Measurements from ENCODE around the gene ARHGEF28.

ARHGEF28 gene

GRCh38 chr5:73947906-73948640 lies 322.1 kb downstream of the ARHGEF28 start:
- DNase-seq, result no peak
- H4K20me1 ChIP-seq (ENCODE audit: insufficient read depth, low read length), result no peaks in the 10 kb centered on the region
- H3K4me2 ChIP-seq (ENCODE audit: low read depth, low read length), result no peak overlapping the region

GRCh38 chr5:73948720-73949119 lies 322.7 kb downstream of the ARHGEF28 start:
- no peak for TF ChIP-seq EZH2phosphoT487 (IDR thresholded peaks at IDR 0.05; ENCODE audit: low read length)
- no peak for TF ChIP-seq EZH2 (optimal IDR thresholded peaks at IDR 0.05; ENCODE audit: low read depth, low read length)
- no peak for TF ChIP-seq CTCF (IDR thresholded peaks at IDR 0.05; ENCODE audit: low read length)
- H3K4me2 ChIP-seq (ENCODE audit: low read depth, low read length), result no peak overlapping the region
- H3K4me3 ChIP-seq (ENCODE audit: low read length), result no peak overlapping the region

More at GRCh38 chr5:73947906-73948640, 322.1 kb downstream of the ARHGEF28 start:
- H3K79me2 ChIP-seq (ENCODE audit: low read length), result no peaks in the 10 kb centered on the region
- H3K9ac ChIP-seq (ENCODE audit: low read length), result no peak overlapping the region
- no peak for TF ChIP-seq CTCF (IDR thresholded peaks at IDR 0.05; ENCODE audit: low read length)
- TF ChIP-seq EZH2 (optimal IDR thresholded peaks at IDR 0.05; ENCODE audit: low read depth, low read length), result no peak
- TF ChIP-seq EZH2phosphoT487 (IDR thresholded peaks at IDR 0.05; ENCODE audit: low read length), result no peak
- H3F3A ChIP-seq (ENCODE audit: insufficient read depth, low read length), result no peaks in the 10 kb centered on the region
- no peak overlapping the region for H3K27ac ChIP-seq (ENCODE audit: low read length)
- H2AFZ ChIP-seq (ENCODE audit: low read length), result no peak overlapping the region
- H3K36me3 ChIP-seq (replicated peaks; ENCODE audit: insufficient read depth, low read length), result no peaks in the 10 kb centered on the region
- H3K4me1 ChIP-seq (ENCODE audit: low read length), result no peaks in the 10 kb centered on the region
- no peaks in the 10 kb centered on the region for H3K9me2 ChIP-seq (replicated peaks; ENCODE audit: insufficient read depth, low read length)
- H3K27me3 ChIP-seq (replicated peaks; ENCODE audit: insufficient read depth, low read length), result no peaks in the 10 kb centered on the region
- no peak overlapping the region for H3K4me3 ChIP-seq (ENCODE audit: low read length)
- H3K9me3 ChIP-seq (replicated peaks; ENCODE audit: insufficient read depth, low read length), result no peaks in the 10 kb centered on the region

GRCh38 chr5:73950441-73950873 lies 324.5 kb downstream of the ARHGEF28 start:
- Histone ChIP-seq H3K9ac (ENCODE audit: low read length) (no peak overlapping the region), H3K27ac (ENCODE audit: low read length) (no peak overlapping the region), H3K9me2 (replicated peaks; ENCODE audit: insufficient read depth, low read length) (no peaks in the 10 kb centered on the region), H3K4me3 (ENCODE audit: low read length) (no peak overlapping the region), H3K27me3 (replicated peaks; ENCODE audit: insufficient read depth, low read length) (no peaks in the 10 kb centered on the region), H2AFZ (ENCODE audit: low read length) (no peak overlapping the region), H3K36me3 (replicated peaks; ENCODE audit: insufficient read depth, low read length) (no peaks in the 10 kb centered on the region), H3K79me2 (ENCODE audit: low read length) (no peaks in the 10 kb centered on the region), H3K9me3 (replicated peaks; ENCODE audit: insufficient read depth, low read length) (no peaks in the 10 kb centered on the region), H3K4me2 (ENCODE audit: low read depth, low read length) (no peak overlapping the region), H3F3A (ENCODE audit: insufficient read depth, low read length) (no peaks in the 10 kb centered on the region), H4K20me1 (ENCODE audit: insufficient read depth, low read length) (no peaks in the 10 kb centered on the region), H3K4me1 (ENCODE audit: low read length) (no peaks in the 10 kb centered on the region)
- no peak for DNase-seq
- TF ChIP-seq CTCF (IDR thresholded peaks at IDR 0.05; ENCODE audit: low read length) (no peak), EZH2phosphoT487 (IDR thresholded peaks at IDR 0.05; ENCODE audit: low read length) (no peak), EZH2 (optimal IDR thresholded peaks at IDR 0.05; ENCODE audit: low read depth, low read length) (no peak)

More at GRCh38 chr5:73948720-73949119, 322.7 kb downstream of the ARHGEF28 start:
- Histone ChIP-seq H4K20me1 (ENCODE audit: insufficient read depth, low read length) (no peaks in the 10 kb centered on the region), H3F3A (ENCODE audit: insufficient read depth, low read length) (no peaks in the 10 kb centered on the region), H3K79me2 (ENCODE audit: low read length) (no peaks in the 10 kb centered on the region), H3K9ac (ENCODE audit: low read length) (no peak overlapping the region), H3K27me3 (replicated peaks; ENCODE audit: insufficient read depth, low read length) (no peaks in the 10 kb centered on the region), H3K9me2 (replicated peaks; ENCODE audit: insufficient read depth, low read length) (no peaks in the 10 kb centered on the region), H2AFZ (ENCODE audit: low read length) (no peak overlapping the region), H3K36me3 (replicated peaks; ENCODE audit: insufficient read depth, low read length) (no peaks in the 10 kb centered on the region), H3K27ac (ENCODE audit: low read length) (no peak overlapping the region), H3K4me1 (ENCODE audit: low read length) (no peaks in the 10 kb centered on the region), H3K9me3 (replicated peaks; ENCODE audit: insufficient read depth, low read length) (no peaks in the 10 kb centered on the region)
- DNase-seq, result no peak
